ENCODE data around the gene EXOC6B.
A peak's percentile ranks its signal among the peaks of the same experiment; 100 is the strongest.

EXOC6B gene

DNA sequence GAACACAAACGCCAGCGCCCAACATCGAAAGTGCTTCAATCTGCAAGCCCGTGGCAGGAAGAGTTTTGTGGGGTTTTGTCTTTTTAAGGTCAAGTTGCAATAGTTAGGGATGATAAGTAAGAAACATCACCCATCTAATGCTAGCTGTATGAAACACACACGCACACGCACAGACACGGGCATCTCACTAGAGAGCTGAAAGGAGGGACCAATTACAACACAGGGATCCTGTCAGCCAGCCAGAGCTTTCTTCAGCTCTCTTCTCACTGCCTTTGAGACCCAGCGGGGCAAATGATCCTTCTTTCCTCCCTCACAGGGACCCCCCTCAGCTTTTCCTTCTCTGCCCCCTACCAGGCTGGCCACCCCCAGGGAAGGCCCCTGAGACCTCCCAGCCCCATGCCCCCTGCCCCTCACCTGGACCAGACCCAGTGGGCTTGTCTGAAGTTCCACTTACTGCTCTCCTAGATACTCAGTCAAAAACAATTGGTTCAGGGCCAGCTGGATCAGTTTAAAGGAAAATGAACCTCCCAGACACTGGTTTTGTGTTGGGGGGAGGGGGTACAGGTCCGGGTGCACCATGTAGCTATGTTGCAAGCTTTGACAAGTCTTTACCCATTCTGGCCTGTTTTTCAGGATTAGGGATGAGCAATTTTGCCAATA lies 696.0 kb downstream of the EXOC6B start:
- no peak for DNase-seq

GRCh38 chr2:72128843-72129227 lies 697.0 kb downstream of the EXOC6B start:
- DNase-seq = no peak

DNA sequence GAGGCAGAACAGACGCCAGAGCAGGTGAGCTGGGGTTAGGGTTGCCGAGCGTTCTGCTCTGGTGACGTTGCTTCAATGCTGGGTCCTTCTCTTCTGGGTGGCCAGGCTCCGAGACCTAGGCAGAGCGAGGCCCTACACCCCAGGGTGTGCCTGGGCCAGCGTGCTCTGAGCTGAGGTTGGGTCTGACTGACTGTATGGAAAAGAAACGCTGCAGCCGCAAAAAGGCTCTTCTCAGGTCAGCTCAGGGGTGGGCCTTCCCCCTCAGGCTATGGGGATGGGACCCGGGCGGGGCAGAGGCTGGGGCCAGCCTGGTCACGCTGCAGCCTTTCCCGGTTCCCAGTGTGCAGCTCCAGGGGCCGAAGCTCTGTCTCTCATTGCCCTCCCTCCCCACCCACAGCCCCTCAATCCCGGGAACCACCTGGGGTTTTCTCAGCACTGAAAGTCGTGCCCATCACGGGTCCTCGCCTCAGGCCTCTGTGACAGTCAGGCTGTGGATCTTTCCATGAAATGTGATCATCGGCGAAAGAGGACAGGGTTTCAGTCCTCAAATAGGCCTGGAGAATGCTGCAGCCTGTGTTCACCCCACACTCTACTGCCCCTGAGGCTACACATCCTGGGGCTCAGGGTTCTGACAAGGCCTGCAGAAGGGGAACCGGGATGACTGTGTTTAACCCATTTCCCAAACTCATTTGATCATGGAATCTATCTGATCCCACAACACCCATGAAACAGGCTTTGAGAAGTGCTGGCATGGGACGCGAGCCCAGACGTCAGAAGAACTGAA lies 697.6 kb downstream of the EXOC6B start:
- DNase-seq = no peak

DNA sequence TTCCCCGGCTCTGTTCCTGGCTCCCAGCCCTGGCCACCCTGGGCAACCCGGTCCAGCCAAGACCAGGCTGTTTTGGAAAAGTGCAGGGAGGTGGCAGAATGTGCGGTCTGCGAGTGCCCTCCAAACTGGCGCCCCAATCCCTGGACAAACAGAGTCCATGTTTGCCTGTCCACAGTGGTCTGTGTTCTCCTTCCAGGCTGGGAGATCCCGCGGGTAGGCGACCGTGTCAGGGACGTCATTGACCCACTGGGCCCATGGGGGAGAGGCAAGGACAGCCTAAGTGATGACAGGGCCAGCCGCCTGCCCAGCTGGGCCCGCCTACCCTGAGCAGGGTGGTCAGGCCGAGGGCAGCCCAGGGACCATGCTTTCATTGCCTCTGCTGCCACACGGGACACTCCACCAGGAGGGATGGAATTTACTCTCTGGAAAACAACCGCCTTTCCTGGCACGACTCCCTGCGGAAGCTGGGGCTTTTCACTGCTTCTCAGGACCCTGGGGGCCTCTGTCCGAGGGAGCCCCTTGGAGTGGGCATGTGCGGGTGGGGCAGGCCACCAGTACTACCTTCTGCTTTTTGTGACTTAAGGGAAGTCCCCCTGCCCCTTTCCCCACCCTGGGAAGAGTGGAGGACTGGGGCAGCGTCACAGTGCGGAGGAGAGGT lies 698.3 kb downstream of the EXOC6B start:
- DNase-seq = no peak

GRCh38 chr2:72126186-72127100 lies 699.4 kb downstream of the EXOC6B start:
- peak in 1 of 2 donors; percentile 0 for DNase-seq
